OCI-LY3 (cell line): Measurements from ENCODE around the gene MIOX.

ENCODE experiments used
- H2AFZ ChIP-seq: fragments of 200-600, 300-600 bp; shearing (Covaris generic); 2 replicates; pipeline ENCODE4 v1.6.0; 2014; ENCODE audit warnings: antibody characterized with exemption, low read depth, low read length
- H3K27ac ChIP-seq: fragments of 200-600, 300-600 bp; sonication (generic); 2 replicates; pipeline ENCODE4 v1.5.1; 2014; ENCODE audit warnings: mild to moderate bottlenecking, low read length, moderate library complexity, mixed read lengths
- H3K27me3 ChIP-seq: fragments of 200-600, 300-600 bp; sonication (generic); 2 replicates; pipeline ENCODE4 v1.6.1; 2014; ENCODE audit warnings: low read depth, low read length, mixed read lengths
- H3K36me3 ChIP-seq: fragments of 200-600, 300-600 bp; sonication (generic); replicated peaks from 2 replicates; pipeline ENCODE3; 2014; ENCODE audit warnings: low read depth, low read length, mixed read lengths
- H3K4me1 ChIP-seq: fragments of 300-600, 200-600 bp; sonication (generic); 2 replicates; pipeline ENCODE4 v1.6.1; 2014; ENCODE audit warnings: low read length, mixed read lengths
- H3K4me2 ChIP-seq: fragments of 200-600, 300-600 bp; sonication (generic); 2 replicates; pipeline ENCODE4 v1.6.1; 2014; ENCODE audit warnings: low read length, mixed read lengths
- H3K4me3 ChIP-seq: fragments of 300-600, 200-600 bp; sonication (generic); 2 replicates; pipeline ENCODE4 v1.5.1; 2014; ENCODE audit warnings: antibody characterized with exemption, mild to moderate bottlenecking, low read length, moderate library complexity
- H3K79me2 ChIP-seq: fragments of 300-600, 200-600 bp; shearing (Covaris generic); 2 replicates; pipeline ENCODE4 v1.6.1; 2014; ENCODE audit warnings: mild to moderate bottlenecking, low read length, mixed read lengths
- H3K9ac ChIP-seq: fragments of 300-600, 200-600 bp; shearing (Covaris generic); 2 replicates; pipeline ENCODE4 v1.6.0; 2014; ENCODE audit warnings: mild to moderate bottlenecking, low read length, moderate library complexity
- H3K9me3 ChIP-seq: fragments of 200-600, 300-600 bp; shearing (Covaris generic); 2 replicates; pipeline ENCODE4 v1.6.1; 2014; ENCODE audit warnings: low read length, mixed read lengths; ENCODE audit not compliant: insufficient read depth
- H4K20me1 ChIP-seq: fragments of 200-600, 300-600 bp; sonication (generic); 2 replicates; pipeline ENCODE4 v1.6.1; 2016; ENCODE audit warnings: low read length, mixed read lengths; ENCODE audit not compliant: insufficient read depth
- CTCF ChIP-seq: fragments of 200-600, 300-600 bp; sonication (generic); IDR thresholded peaks from 2 replicates; pipeline ENCODE4 v1.5.1; 2014; ENCODE audit warnings: antibody characterized with exemption, low read length, low read depth
- EZH2phosphoT487 ChIP-seq: fragments of 200-600 bp; shearing (Covaris generic); IDR thresholded peaks from 2 replicates; pipeline ENCODE4 v1.6.1; 2018; ENCODE audit warnings: antibody characterized with exemption, mixed run types, low read depth

MIOX gene

DNA sequence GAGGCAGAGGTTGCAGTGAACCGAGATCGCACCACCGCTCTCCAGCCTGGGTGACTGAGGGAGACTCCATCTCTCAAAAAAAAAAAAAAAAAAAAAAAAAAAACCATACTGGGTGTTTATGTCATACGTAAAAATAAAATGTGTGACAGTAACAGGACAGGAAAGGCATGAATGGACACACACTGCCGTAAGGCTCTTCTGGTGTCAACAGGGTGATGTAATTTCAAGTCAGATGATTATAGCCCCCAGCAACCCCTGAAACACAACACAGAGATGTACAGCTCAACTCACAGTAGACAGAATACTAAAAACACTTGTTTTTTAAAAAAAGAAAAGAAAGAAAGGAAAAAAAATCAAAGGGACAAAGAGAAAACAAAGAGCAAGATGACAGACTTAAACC, 34.0 kb upstream of the MIOX start:
- H2AFZ ChIP-seq = no peak overlapping the region
- TF ChIP-seq CTCF = no peak
- TF ChIP-seq EZH2phosphoT487 = no peak
- H3K9me3 ChIP-seq = no peaks in the 10 kb centered on the region
- H3K4me1 ChIP-seq = no peaks in the 10 kb centered on the region; the same call in 1 of the 2 replicates
- H3K4me3 ChIP-seq = no peak overlapping the region
- H3K9ac ChIP-seq = no peak overlapping the region
- no peak overlapping the region for H3K4me2 ChIP-seq
- no peaks in the 10 kb centered on the region for H4K20me1 ChIP-seq
- no peaks in the 10 kb centered on the region for H3K27me3 ChIP-seq
- peaks cover 5% of the 10 kb centered on the region for H3K36me3 ChIP-seq
- no peak overlapping the region for H3K27ac ChIP-seq
- H3K79me2 ChIP-seq = no peaks in the 10 kb centered on the region

GRCh38 chr22:50454556-50455075, 32.0 kb upstream of the MIOX start:
- Histone ChIP-seq H4K20me1 (no peaks in the 10 kb centered on the region), H3K4me3 (no peak overlapping the region), H3K9me3 (no peaks in the 10 kb centered on the region), H2AFZ (no peak overlapping the region), H3K4me2 (no peak overlapping the region), H3K36me3 (peaks cover 5% of the 10 kb centered on the region), H3K4me1 (no peaks in the 10 kb centered on the region; the same call in 1 of the 2 replicates), H3K27ac (no peak overlapping the region), H3K9ac (no peak overlapping the region), H3K27me3 (no peaks in the 10 kb centered on the region), H3K79me2 (no peaks in the 10 kb centered on the region)
- TF ChIP-seq CTCF = no peak

DNA sequence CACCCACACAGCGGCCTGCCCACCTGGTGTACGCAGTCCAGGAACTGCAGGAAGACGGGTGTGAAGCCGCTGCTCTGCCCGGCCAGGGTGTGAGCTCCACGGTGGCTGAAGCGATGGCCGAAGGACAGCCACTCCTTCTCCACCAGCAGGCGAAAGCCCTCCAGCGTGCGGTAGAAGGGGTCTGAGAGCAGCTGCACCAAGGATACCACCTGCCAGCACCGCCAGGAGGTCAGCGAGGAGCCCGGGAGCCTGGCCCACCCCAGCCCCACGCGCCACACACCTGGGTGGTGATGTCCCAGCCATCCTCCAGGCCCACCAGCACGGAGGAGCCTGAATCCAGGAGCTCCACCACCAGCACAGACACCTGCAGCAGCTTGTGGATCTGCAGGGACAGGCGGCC, 31.5 kb upstream of the MIOX start:
- no peak overlapping the region for H2AFZ ChIP-seq
- no peaks in the 10 kb centered on the region for H3K27me3 ChIP-seq
- no peaks in the 10 kb centered on the region for H3K9me3 ChIP-seq
- H3K79me2 ChIP-seq = no peaks in the 10 kb centered on the region
- no peak overlapping the region for H3K4me2 ChIP-seq
- no peaks in the 10 kb centered on the region for H4K20me1 ChIP-seq
- H3K36me3 ChIP-seq = peaks cover 5% of the 10 kb centered on the region
- no peak overlapping the region for H3K4me3 ChIP-seq
- H3K27ac ChIP-seq = no peak overlapping the region
- TF ChIP-seq EZH2phosphoT487 (no peak), CTCF (no peak)
- H3K9ac ChIP-seq = no peak overlapping the region
- H3K4me1 ChIP-seq = no peaks in the 10 kb centered on the region; the same call in 1 of the 2 replicates

- H3K4me1 ChIP-seq = no peaks in the 10 kb centered on the region; the same call in 1 of the 2 replicates
- no peaks in the 10 kb centered on the region for H3K27me3 ChIP-seq
- H3K4me3 ChIP-seq = no peak overlapping the region
- H3K9ac ChIP-seq = no peak overlapping the region
- H3K9me3 ChIP-seq = no peaks in the 10 kb centered on the region
- no peak overlapping the region for H3K4me2 ChIP-seq
- H3K79me2 ChIP-seq = no peaks in the 10 kb centered on the region
- H2AFZ ChIP-seq = no peak overlapping the region
- H3K27ac ChIP-seq = no peak overlapping the region
- no peaks in the 10 kb centered on the region for H4K20me1 ChIP-seq
- TF ChIP-seq EZH2phosphoT487 (no peak), CTCF (no peak)
- peaks cover 2% of the 10 kb centered on the region for H3K36me3 ChIP-seq
These were observed 30.6 kb upstream of the MIOX start for GRCh38 chr22:50456026-50456425.
